Activated CD8-positive, alpha-beta T cell treated with anti-CD3 and anti-CD28 coated beads for 36 hours (primary cell): ENCODE data around the gene NOS2. TPM values are rescaled to one million over a fixed set of nuclear protein-coding genes. Genes with fewer than 3 reads are reported as not detected.
"Not testable (repeated sequence)": the region's sequence is repeated elsewhere in the genome, so short reads cannot be mapped to it uniquely, and the experiment has no call there.

Experiments used
- ATAC-seq: fragments of 200-7000 bp; cut with Tn5 transposase; one replicate; pipeline ENCODE4 v1.10.0; 2021; ENCODE audit warnings: mild to moderate bottlenecking, moderate library complexity
- CTCF ChIA-PET: fragments of 350-600 bp; sonication (Branson Sonifier 250); formaldehyde crosslinking; loops from one replicate; lab custom pipeline; 2021; ENCODE audit warnings: antibody characterized with exemption; lab: Charles Lee
- POLR2A ChIA-PET: fragments of 350-600 bp; sonication (Branson Sonifier 250); formaldehyde crosslinking; loops from one replicate; lab custom pipeline; 2021; ENCODE audit warnings: antibody characterized with exemption; lab: Charles Lee
- DNase-seq: peaks from one replicate; pipeline ENCODE4 v3.0.0-alpha.2; 2020
- H3K27ac Mint-ChIP-seq: one replicate; pipeline ENCODE4 v1.8.0; 2021; ENCODE audit warnings: mild to moderate bottlenecking, mixed read lengths
- H3K27me3 Mint-ChIP-seq: one replicate; pipeline ENCODE4 v1.8.0; 2021; ENCODE audit warnings: mixed read lengths
- H3K36me3 Mint-ChIP-seq: one replicate; pipeline ENCODE4 v1.8.0; 2021; ENCODE audit warnings: low read depth, mixed read lengths
- H3K4me1 Mint-ChIP-seq: one replicate; pipeline ENCODE4 v1.8.0; 2021; ENCODE audit warnings: low read depth, mixed read lengths
- H3K4me3 Mint-ChIP-seq: one replicate; pipeline ENCODE4 v1.8.0; 2021; ENCODE audit warnings: mild to moderate bottlenecking, moderate library complexity, mixed read lengths
- H3K9me3 Mint-ChIP-seq: one replicate; pipeline ENCODE4 v1.8.0; 2021; ENCODE audit warnings: mixed read lengths
- CTCF ChIP-seq: fragments of 200-600 bp; IDR thresholded peaks from one replicate; pipeline ENCODE4 v1.8.0; 2022; ENCODE audit warnings: antibody characterized with exemption, mild to moderate bottlenecking
- intact Hi-C: fragments of 100-400 bp; cut with micrococcal nuclease; formaldehyde crosslinking; loops from one replicate; pipeline ENCODE4 v1.10.0; 2022
- total RNA-seq, 2 experiments: library from RNA; stranded (reverse); gene quantifications; one replicate each; pipeline ENCODE4 v1.2.3, GENCODE V29; 2021

Gene NOS2
- total RNA-seq, 2 experiments from 2014 or later, result not detected

- Mint-ChIP-seq H3K27ac (no peak overlapping the region), H3K4me3 (no peak overlapping the region), H3K9me3 (peaks cover 3% of the 10 kb centered on the region), H3K4me1 (peaks cover 20% of the 10 kb centered on the region), H3K36me3 (no peaks in the 10 kb centered on the region), H3K27me3 (no peaks in the 10 kb centered on the region)
- intact Hi-C loops, result loop anchor here (5.0 kb wide), 1 partner anchor 47 kb away; the partner anchor contains the start of gene LYRM9
- TF ChIP-seq CTCF, result no peak
- no peak for DNase-seq
- ChIA-PET POLR2A (interaction anchor here (0.6 to 1.2 kb wide), 3 partner anchors 10 to 30 kb away, joined by 3 read pairs; no protein-coding TSS in a partner anchor), CTCF (interaction anchor here (1.0 to 3.8 kb wide), 4 partner anchors 34 to 40 kb away, joined by 3 to 12 read pairs (median 8); no protein-coding TSS in a partner anchor)
- no peak for ATAC-seq
Observed at GRCh38 chr17:27845264-27846041, 45.1 kb upstream of the NOS2 start.

GRCh38 chr17:27840688-27841087, 40.4 kb upstream of the NOS2 start:
- Mint-ChIP-seq H3K9me3 (no peaks in the 10 kb centered on the region), H3K4me1 (peaks cover 6% of the 10 kb centered on the region), H3K4me3 (no peak overlapping the region), H3K27ac (no peak overlapping the region), H3K27me3 (no peaks in the 10 kb centered on the region), H3K36me3 (no peaks in the 10 kb centered on the region)
- ChIA-PET POLR2A (no interaction called here), CTCF (interaction anchor here (1.3 kb wide), 1 partner anchor 8 kb away, joined by 3 read pairs; no protein-coding TSS in a partner anchor)
- ATAC-seq (no peak), DNase-seq (no peak)
- intact Hi-C loops, result no loop called here
- no peak for TF ChIP-seq CTCF

GRCh38 chr17:27840406-27840678, 40.0 kb upstream of the NOS2 start:
- POLR2A ChIA-PET, CTCF ChIA-PET, H3K27ac Mint-ChIP-seq, H3K9me3 Mint-ChIP-seq, H3K27me3 Mint-ChIP-seq, intact Hi-C loops, H3K4me3 Mint-ChIP-seq, H3K36me3 Mint-ChIP-seq, H3K4me1 Mint-ChIP-seq, DNase-seq: not testable (repeated sequence)
- peak; percentile 47 for ATAC-seq

GRCh38 chr17:27839571-27840405, 39.5 kb upstream of the NOS2 start:
- H3K4me3 Mint-ChIP-seq, H3K4me1 Mint-ChIP-seq, CTCF ChIA-PET, POLR2A ChIA-PET, H3K27me3 Mint-ChIP-seq, H3K9me3 Mint-ChIP-seq, intact Hi-C loops, DNase-seq, H3K36me3 Mint-ChIP-seq, H3K27ac Mint-ChIP-seq, ATAC-seq: not testable (repeated sequence)

GRCh38 chr17:27838607-27839006, 38.3 kb upstream of the NOS2 start:
- H3K36me3 Mint-ChIP-seq, H3K4me1 Mint-ChIP-seq, POLR2A ChIA-PET, H3K9me3 Mint-ChIP-seq, CTCF ChIA-PET, intact Hi-C loops, H3K4me3 Mint-ChIP-seq, ATAC-seq, DNase-seq, H3K27me3 Mint-ChIP-seq, H3K27ac Mint-ChIP-seq: not testable (repeated sequence)

- H3K36me3 Mint-ChIP-seq, ATAC-seq: not testable (repeated sequence)
Observed at GRCh38 chr17:27837769-27838168, 37.4 kb upstream of the NOS2 start.

More at GRCh38 chr17:27837769-27838168, 37.4 kb upstream of the NOS2 start:
- CTCF ChIA-PET, result interaction anchor here (1.5 kb wide), 1 partner anchor 43 kb away, joined by 4 read pairs; no protein-coding TSS in a partner anchor
- intact Hi-C loops, H3K27me3 Mint-ChIP-seq, H3K4me3 Mint-ChIP-seq, H3K9me3 Mint-ChIP-seq, POLR2A ChIA-PET, H3K4me1 Mint-ChIP-seq, DNase-seq, H3K27ac Mint-ChIP-seq: not testable (repeated sequence)
